ENCODE results near the gene LAP3.
"Not testable (repeated sequence)": the region's sequence is repeated elsewhere in the genome, so short reads cannot be mapped to it uniquely, and the experiment has no call there.

Gene LAP3

DNA sequence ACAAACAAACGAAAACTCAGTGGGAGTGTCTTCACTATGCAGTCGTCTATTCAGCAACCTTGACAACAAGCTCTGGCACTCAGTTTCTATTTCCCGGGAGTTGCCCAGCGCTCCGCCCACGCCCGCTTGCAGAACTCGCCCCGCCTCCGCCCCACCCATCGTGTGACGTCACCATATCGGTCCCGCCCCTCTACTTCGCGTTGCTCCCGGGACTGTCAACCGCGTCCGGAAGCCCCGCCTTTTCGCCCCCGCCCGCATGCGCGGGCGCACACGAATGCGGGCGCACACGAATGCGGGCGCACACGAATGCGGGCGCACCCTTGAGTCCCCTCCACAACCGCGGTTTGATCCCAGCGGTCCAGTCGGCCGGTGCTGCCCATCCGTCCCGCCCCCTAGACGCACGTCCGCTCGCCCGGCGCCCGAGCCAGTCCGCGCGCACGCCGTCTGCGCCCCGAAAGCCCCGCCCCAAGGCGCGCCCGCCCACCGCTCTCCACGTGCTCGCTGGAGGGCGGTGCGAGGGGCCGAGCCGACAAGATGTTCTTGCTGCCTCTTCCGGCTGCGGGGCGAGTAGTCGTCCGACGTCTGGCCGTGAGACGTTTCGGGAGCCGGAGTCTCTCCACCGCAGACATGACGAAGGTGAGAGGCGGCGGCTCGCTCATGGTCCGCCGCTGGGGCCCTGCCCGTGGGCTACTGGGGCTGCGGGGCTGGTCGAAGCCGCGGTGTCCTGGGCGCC, at the start of gene LAP3:
Gene LAP3, plus strand, starts transcription at position 267 of the 733 bp plus-strand sequence. Its CDS starts 268 bp downstream, at position 535.
- peak; percentile 99 for DNase-seq (ENCODE audit: low spot score)

DNA sequence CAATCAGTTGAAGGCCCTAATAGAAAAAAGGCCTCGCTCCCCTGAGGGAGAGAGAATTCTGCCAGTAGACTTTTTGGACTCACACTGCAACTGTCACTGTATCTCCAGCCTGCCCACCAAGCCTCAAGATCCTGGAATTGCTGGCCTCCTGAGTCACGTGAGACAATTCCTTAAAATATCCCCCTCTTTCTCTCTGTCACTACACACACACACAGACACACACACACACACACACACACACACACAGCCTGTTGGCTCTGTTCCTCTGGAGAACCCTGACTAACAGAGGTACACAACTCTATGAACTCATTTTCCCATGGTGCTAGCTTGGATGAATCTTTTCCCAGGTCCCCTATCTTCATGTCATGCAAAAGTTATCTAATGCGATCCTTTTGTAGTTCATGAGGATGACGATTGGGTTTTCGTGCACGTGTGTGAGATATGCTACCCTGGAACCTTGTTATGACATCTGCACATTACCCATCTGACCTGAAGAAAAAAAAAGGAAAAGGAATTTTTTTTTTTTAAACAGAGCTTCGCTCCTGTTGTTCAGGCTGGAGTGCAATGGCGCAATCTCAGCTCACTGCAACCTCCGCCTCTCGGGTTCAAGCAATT, 48.3 kb upstream of the LAP3 start:
- DNase-seq (ENCODE audit: low spot score), result no peak

DNA sequence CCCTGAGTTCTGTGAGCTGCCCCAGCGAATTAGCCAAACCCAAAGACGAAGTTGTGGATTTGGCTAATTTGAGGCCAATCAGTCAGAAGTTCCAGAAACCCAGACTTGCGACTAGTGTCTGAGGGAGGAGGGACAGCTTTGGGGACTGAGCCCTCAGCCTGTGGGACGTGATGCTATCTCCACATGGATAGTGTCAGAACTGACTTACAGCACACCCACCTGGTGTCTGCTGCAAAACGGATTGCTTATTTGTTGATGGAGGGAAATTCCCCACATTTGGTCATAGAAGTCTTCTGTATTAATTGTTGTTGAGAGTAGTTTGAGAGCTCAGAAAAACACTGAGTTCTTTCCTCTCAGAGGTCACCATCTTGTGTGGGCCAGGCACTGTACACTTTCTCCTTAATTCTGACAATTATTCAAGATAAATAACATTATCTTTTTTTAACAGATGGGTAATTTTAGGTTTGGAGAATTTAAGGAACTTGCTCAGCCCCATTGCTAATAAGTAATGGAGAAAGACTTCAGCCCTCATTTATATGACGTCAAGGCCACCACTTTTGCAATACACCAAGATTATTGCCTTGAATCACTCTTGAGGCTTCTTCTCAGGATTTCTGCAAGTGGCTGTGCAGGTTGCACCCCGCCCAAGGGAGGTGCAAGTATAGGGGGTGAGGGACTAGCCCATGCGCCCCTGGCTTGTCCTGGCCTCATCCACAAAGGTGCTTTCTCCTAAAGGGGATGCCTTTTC, 45.3 kb upstream of the LAP3 start:
- no peak for DNase-seq (ENCODE audit: low spot score)

DNA sequence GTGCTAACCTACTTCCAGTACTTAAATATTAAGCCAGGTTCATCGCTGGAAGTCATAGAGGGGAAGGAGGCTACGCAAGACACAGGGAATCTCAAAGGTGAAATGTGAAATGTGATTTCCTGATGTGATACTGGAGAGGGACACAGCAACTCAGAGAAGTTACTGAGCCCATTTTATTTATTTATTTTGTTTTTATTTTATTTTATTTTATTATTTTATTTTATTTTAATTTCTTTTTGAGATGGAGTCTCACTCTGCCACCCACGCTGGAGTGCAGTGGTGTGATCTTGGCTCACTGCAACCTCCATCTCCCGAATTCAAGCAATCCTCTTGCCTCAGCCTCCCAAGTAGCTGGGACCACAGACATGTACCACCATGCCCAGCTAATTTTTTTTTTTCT, 42.3 kb upstream of the LAP3 start:
- DNase-seq (ENCODE audit: low spot score), result no peak

DNA sequence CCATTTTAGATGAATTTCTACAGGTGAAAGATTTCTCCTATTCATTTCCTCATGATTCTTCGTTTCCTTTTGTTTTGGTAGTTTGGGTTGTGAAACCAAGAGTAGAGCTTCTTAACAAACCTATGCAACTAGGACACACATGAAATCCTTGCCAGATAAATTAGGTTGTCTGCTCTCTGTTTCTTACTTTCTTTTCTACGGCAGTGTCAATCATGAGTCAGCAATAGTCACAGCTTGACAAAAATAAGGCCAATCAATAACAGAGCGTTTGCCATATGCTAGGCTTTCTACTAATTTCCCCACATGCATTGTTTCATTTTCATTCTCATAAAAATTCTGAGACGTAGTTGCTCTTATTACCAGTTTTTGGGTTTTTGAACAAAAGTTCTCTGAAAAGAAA, 41.8 kb upstream of the LAP3 start:
- DNase-seq (ENCODE audit: low spot score), result no peak

DNA sequence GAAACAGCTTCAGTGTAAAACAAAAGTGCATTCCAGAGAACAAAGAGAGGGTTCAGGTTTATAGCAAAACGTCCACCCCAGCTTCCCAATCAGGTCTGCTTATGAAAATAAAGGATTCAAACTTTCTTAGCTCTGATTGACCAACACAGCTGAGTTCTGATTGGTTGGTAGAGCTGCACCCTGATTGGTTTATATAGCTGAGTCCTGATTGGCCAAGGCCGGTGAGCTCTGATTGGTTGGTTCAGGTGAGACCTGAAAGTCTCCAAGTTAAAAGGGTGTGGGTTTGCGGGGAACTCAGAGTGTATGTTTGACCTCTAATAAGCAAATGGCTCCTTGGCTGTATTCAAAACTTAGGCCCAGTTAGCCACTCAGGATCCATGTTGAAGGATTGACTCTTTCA, 41.1 kb upstream of the LAP3 start:
- DNase-seq (ENCODE audit: low spot score), result peak; percentile 9

GRCh38 chr4:17537060-17537459, 39.9 kb upstream of the LAP3 start:
- not testable (repeated sequence) for DNase-seq (ENCODE audit: low spot score)

GRCh38 chr4:17544205-17544604, 32.8 kb upstream of the LAP3 start:
- no peak for DNase-seq (ENCODE audit: low spot score)

DNA sequence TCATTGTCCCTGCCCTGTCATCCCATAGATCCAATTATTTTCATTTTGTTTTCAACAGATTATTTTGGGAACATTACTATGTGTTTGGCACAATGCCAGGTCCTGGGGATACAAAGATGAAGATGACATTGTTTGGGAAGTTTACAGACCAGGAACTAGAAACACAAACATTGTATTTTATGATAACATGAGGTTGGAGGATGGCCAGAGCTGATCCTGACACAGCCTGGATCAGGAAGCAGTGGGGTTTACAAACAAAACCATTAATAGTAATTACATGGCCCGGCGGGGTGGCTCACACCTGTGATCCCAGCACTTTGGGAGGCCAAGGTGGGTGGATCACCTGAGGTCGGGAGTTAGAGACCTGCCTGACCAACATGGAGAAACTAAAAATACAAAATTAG, 32.2 kb upstream of the LAP3 start:
- no peak for DNase-seq (ENCODE audit: low spot score)

DNA sequence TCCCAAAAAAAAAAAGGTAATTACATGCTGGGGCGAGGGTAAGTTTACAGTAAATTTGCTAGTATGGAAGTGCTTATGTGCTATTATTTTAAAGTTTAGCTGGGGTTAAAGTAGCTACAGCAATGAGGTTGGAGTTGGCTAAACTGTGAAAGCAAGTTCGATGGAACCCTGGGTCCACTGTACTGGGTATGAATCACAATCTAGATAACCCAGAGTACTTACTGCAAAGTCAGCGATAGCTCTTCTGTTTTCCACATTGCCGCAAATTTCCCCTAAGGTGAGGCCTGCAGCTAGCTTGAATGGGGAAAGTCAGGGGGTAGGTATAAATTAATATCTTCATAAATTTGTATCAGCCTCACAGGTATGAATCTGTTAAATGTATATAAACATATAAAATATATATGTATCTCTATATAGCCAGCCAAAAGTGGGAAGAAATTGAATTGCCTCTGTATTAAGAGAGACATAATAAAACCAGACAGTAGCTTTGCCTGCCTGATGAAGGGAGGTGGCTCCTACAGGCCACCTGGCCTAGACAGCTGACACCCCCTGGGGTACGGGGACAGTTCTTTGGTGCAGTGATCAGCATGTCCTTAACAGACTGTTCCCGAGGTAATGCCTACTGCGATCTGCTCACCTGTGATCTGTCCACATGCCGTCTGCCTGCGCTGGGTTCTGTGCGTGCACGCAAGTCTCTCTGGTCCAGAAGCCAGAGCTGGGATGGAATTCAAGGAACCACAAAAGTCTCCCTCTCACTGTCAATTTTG, 31.4 kb upstream of the LAP3 start:
- no peak for DNase-seq (ENCODE audit: low spot score)

DNA sequence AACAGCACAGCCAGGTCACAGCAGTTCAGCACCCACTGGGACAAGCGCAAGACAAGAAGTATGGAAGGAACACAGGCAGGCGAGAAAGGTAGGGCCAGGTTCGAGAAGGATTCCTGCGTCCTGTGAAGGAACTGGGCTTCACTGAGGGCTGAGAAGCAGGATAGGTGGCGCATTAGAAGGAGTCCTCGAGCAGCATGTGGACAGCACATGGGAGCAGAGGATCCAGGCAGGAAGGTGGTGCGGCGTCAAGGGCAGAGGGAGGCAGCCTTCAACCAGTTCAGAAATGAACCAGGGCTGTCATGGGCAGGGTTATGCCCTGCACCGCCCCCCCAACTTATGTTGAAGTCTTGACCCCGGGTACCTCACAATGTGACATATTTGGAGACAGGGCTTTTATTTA, 30.8 kb upstream of the LAP3 start:
- DNase-seq (ENCODE audit: low spot score), result no peak

GRCh38 chr4:17546678-17547077, 30.3 kb upstream of the LAP3 start:
- DNase-seq (ENCODE audit: low spot score), result no peak

GRCh38 chr4:17550549-17550948, 26.4 kb upstream of the LAP3 start:
- no peak for DNase-seq (ENCODE audit: low spot score)

DNA sequence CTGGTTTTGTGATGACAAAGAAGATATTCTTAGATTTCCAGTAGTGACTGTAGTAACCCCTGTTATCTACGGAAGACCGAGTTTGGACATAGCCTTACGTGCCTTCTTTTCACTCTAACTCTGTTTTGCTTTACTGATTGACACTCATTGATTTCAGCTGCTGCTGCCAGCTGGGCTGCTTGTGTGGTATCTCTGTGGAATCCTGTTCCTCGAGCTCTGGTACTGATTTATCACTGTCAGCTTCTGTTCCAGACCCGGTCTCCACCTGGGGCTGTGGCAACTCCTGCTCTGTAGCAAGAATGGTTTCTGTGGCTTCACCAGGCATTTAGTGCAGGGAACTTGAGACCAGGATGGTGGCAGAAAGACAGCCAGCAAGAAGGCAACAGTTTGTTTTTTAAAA, 24.6 kb upstream of the LAP3 start:
- DNase-seq (ENCODE audit: low spot score), result no peak

DNA sequence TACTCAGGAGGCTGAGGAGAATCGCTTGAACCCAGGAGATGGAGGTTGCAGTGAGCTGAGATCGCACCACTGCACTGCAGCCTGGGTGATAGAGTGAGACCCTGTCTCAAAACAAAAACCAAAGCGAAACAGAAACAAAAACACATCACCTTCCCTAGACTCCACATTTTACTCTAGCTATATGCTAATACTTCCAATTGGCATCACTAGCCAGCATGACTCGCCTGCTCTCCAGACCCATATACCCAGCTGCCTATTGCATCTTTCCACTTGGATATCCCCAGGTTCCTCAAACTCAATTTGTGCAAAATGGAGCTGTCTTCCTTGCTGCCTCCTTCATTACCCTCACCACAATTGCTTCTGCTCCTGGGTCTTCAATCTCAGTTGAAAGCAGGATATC, 22.4 kb upstream of the LAP3 start:
- DNase-seq (ENCODE audit: low spot score), result no peak

DNA sequence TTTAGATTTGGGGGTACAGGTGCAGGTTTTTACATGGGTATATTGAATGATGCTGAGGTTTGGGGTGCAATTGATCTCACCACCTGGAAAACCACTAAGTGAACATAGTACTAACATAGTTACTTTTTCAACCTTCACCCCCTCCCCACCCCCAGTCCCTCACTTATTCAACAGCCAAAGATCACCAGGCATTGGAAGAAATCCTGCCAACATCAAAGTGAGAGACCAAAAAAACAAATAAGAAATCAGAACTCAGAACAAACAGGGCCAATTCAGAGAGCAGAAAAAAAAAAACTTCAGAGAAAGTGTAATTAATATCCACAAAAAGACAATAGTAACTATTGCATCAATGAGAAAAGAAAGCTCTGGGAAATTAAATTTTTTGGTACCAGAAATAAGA, 20.5 kb upstream of the LAP3 start:
- no peak for DNase-seq (ENCODE audit: low spot score)

- DNase-seq (ENCODE audit: low spot score), result no peak
Measured at GRCh38 chr4:17557880-17558279, 19.1 kb upstream of the LAP3 start.

DNA sequence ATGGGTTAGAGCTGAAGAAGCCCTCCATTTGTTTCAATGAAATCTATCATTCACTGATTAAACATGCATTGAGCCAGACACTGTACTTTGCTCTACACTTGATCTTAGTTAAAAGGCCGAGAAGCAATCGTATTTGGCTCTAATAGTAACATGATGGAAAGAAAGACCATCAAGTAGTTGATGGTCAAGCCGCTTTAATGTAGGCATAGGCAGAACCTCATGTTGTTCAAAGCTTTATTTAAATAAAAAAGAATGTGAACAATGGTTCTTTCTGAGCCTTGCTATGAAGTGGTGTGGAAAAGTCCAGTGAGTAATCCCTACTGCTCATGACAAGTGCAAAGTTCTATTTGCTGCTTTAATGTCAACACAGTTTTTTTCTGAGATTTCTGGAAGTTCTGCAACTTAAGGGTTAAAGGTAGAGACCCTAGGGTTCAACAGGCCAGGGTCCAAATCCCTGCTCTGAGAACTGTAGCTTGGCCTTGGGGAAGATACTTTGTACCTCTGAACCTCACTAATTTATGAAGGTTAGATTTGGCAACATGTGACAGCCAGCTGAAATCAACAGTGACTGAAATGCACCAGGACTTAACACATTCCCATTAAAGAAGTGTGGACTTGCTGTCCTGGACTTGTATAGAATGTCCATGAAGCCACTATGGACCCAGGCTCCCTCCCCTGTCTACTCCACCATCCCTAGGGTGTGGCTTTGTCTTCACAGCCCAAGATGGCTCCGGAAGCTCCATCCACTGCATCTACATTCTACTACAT, 17.9 kb upstream of the LAP3 start:
- DNase-seq (ENCODE audit: low spot score), result no peak

GRCh38 chr4:17559709-17560048, 17.3 kb upstream of the LAP3 start:
- DNase-seq (ENCODE audit: low spot score), result no peak

DNA sequence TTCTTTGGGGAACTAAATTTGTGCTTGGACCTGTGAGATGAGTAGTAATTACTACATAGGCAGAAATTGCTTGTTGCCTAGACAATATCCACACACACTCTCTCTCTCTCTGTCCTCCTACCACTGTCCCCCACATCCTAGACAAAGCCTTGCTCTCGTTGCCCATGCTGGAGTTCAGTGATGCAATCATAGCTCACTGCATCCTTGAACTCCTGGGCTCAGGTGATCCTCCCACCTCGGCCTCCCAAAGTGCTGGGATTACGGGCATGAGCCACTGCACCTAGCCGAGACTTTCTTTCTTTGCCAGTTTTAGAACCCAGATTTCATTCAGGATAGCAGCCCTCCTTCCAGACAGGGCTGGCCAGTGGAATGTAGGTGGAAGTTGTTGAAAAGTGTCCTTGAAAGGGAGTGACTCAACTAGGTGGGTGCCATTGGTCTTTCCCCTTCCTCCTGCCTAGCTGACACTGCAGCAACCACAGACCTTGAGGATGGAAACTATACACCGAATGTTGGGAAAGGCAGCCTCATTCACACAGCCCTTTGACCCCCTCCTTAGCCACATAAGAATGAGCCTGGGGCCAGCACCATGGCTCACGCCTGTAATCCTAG, 16.8 kb upstream of the LAP3 start:
- no peak for DNase-seq (ENCODE audit: low spot score)

DNA sequence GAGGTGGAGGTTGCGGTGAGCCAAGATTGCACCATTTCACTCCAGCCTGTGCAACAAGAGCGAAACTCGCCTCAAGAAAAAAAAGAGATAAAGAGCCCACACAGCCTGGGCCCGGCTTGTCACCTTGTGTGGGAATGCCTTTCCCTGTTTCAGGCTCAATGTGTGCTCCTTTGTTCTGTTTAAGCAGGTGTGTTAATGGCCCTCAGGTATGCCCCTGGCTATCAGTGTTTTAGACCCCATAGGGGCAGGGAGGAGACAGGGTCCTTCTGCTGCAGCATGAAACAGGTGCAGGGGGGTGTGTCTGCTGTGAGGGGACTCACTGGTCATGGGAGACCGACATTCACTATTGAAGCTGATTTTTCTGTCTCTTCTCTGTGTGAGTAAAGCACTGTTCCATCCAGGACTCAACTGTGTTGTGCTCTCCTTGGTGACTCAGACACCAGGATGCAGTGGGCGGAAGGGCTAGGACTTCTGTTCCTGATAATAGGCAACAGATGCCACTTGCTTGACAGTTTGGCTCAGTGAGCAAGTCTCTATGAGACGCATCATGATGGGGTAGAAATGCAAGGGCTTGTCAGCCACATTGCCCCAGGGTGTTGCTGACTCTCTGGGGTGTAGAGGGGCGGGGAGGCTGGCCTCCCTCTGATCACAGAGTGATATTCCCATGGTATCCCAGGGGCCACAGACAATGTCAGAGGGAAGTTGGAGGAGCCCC, 15.6 kb upstream of the LAP3 start:
- no peak for DNase-seq (ENCODE audit: low spot score)

All from activated CD4-positive, alpha-beta T cell treated with anti-CD3 and anti-CD28 coated beads, Interleukin-2, Interleukin-4, amounts not matched to agents 100 ng/mL and 50 ng/mL, durations not matched to agents 16 hours and 8 hours (primary cell).